Activated CD4-positive, CD25-positive, alpha-beta regulatory T cell (primary cell): ENCODE results near the gene CCDC192.

ENCODE experiments used
- DNase-seq, 4 experiments: peaks; one replicate each; lab custom pipeline; 2025; lab: John Stamatoyannopoulos, UW

CCDC192 gene

GRCh38 chr5:127985811-127986325 lies 282.7 kb downstream of the CCDC192 start:
- no peak for DNase-seq

- DNase-seq = no peak
These were observed 284.4 kb downstream of the CCDC192 start for GRCh38 chr5:127987354-127988145.

GRCh38 chr5:127988146-127988760 lies 285.1 kb downstream of the CCDC192 start:
- no peak for DNase-seq
